ENCODE data around the gene SRSF2. TPM values are rescaled to one million over a fixed set of nuclear protein-coding genes. Genes with fewer than 3 reads are reported as not detected.

SRSF2 gene
- total and polyA plus RNA-seq, 9 of the 15 experiments (the other 6 are each of a cell fraction or from before 2014, with no cell fraction given), result 161 to 583 (median 393) TPM

DNA sequence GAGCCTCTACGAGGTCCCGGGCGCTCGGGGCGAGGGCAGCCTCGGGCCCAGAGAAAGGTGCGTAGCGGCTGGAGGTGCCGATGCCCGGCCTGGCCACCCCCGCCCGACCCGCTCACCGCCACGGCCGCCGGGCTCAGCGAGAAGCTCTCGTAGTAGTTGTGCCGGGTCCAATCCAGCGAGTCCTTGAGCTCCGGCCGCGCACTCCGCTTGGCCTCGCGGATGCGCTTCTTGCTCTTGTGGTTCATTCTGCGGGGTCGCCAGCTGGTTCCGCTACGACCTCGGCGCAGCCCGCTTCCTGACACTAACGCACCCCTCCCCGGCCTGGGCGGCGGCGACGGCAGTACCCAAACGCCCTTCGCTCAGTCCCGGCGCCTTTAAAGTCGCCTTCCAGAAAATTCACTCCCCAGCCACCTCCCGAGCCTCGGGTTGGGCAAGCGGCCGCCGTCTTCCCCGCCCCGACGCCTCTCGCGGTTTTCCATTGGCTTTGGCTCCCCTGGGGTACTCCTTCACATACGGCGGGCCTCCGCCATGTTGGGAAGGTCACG, 10.8 kb downstream of the SRSF2 start, which contains the start of gene JMJD6 (continued):
- no peak for TF ChIP-seq GTF2E2 (tag; IDR thresholded peaks at IDR 0.05)
- no peak for TF ChIP-seq MCM3 (IDR thresholded peaks at IDR 0.05)
- no peak for TF ChIP-seq SMC3 (conservative IDR thresholded peaks at IDR 0.05; ENCODE audit: insufficient read depth, low read depth, low read length)
- TF ChIP-seq SUPT5H (IDR thresholded peaks at IDR 0.05), result peak; percentile 69
- TF ChIP-seq EWSR1 (IDR thresholded peaks at IDR 0.05; ENCODE audit: borderline replicate concordance, low read depth, partially characterized antibody), result no peak
- TF ChIP-seq CBX1 (IDR thresholded peaks at IDR 0.05; ENCODE audit: low read depth), result no peak; the same call in 1 of the 2 replicates
- TF ChIP-seq PCBP1 (IDR thresholded peaks at IDR 0.05; ENCODE audit: low read depth, low read length, poor library complexity, severe bottlenecking), result no peak
- no peak; the same call in 1 of the 2 replicates for TF ChIP-seq C11orf30 (IDR thresholded peaks at IDR 0.05; ENCODE audit: low read depth)
- no peak for TF ChIP-seq TRIM24 (IDR thresholded peaks at IDR 0.05)
- no peak for TF ChIP-seq DDX20 (tag; IDR thresholded peaks at IDR 0.05; ENCODE audit: low read depth)
- no peak for TF ChIP-seq DIDO1 (tag; IDR thresholded peaks at IDR 0.05; ENCODE audit: low read depth)
- TF ChIP-seq HNRNPLL (IDR thresholded peaks at IDR 0.05; ENCODE audit: low read depth, low read length, poor library complexity, severe bottlenecking), result peak; percentile 97
- TF ChIP-seq TCF3 (CRISPR knock-in tag; IDR thresholded peaks at IDR 0.05), result no peak
- no peak for TF ChIP-seq ZNF79 (CRISPR knock-in tag; IDR thresholded peaks at IDR 0.05; ENCODE audit: low read depth)
- peak; percentile 80 for TF ChIP-seq FOS (IDR thresholded peaks at IDR 0.05; ENCODE audit: extremely low read depth, insufficient read length)
- no peak for TF ChIP-seq U2AF2 (optimal IDR thresholded peaks at IDR 0.05; ENCODE audit: low read depth, low read length)
- peak; percentile 98 for TF ChIP-seq RBFOX2 (IDR thresholded peaks at IDR 0.05; ENCODE audit: low read depth, low read length)
- no peak for TF ChIP-seq BRD4 (IDR thresholded peaks at IDR 0.05)
- no peak for TF ChIP-seq KLF16 (IDR thresholded peaks at IDR 0.05)
- TF ChIP-seq CTBP1 (IDR thresholded peaks at IDR 0.05; ENCODE audit: borderline replicate concordance), result no peak
- TF ChIP-seq CSDE1 (IDR thresholded peaks at IDR 0.05), result 0 out of 4 replicates have a peak, but pooled peaks of 1 of the 2 experiments have one; percentile 36
- no peak for TF ChIP-seq RFX1 (IDR thresholded peaks at IDR 0.05)
- peak; percentile 41 for TF ChIP-seq ATF7 (IDR thresholded peaks at IDR 0.05)
- no peak for TF ChIP-seq PRMT5 (CRISPR knock-in tag; IDR thresholded peaks at IDR 0.05)
- TF ChIP-seq, protein P1, sequence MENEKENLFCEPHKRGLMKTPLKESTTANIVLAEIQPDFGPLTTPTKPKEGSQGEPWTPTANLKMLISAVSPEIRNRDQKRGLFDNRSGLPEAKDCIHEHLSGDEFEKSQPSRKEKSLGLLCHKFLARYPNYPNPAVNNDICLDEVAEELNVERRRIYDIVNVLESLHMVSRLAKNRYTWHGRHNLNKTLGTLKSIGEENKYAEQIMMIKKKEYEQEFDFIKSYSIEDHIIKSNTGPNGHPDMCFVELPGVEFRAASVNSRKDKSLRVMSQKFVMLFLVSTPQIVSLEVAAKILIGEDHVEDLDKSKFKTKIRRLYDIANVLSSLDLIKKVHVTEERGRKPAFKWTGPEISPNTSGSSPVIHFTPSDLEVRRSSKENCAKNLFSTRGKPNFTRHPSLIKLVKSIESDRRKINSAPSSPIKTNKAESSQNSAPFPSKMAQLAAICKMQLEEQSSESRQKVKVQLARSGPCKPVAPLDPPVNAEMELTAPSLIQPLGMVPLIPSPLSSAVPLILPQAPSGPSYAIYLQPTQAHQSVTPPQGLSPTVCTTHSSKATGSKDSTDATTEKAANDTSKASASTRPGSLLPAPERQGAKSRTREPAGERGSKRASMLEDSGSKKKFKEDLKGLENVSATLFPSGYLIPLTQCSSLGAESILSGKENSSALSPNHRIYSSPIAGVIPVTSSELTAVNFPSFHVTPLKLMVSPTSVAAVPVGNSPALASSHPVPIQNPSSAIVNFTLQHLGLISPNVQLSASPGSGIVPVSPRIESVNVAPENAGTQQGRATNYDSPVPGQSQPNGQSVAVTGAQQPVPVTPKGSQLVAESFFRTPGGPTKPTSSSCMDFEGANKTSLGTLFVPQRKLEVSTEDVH (IDR thresholded peaks at IDR 0.05; ENCODE audit: low read depth, partially characterized antibody), result no peak
- TF ChIP-seq JUNB (CRISPR knock-in tag; conservative IDR thresholded peaks at IDR 0.05), result no peak

All from K562 (cell line).